Measurements from ENCODE around the gene RPN2. TPM values are rescaled to one million over a fixed set of nuclear protein-coding genes. Genes with fewer than 3 reads are reported as not detected.

The RPN2 gene
- total RNA-seq, 1 experiment from 2014 or later = 220 TPM

- intact Hi-C loops (cut with micrococcal nuclease) = no loop called here
- TF ChIP-seq ATF3 (IDR thresholded peaks at IDR 0.05) (no peak), EZH2 (IDR thresholded peaks at IDR 0.05) (no peak), EGR1 (IDR thresholded peaks at IDR 0.05; ENCODE audit: low read depth) (no peak), RAD21 (IDR thresholded peaks at IDR 0.05; ENCODE audit: low read depth) (no peak), POLR2A (IDR thresholded peaks at IDR 0.05; ENCODE audit: borderline replicate concordance, extremely low read depth, insufficient read depth, insufficient read length) (no peak), REST (IDR thresholded peaks at IDR 0.05; ENCODE audit: low read depth) (no peak), ELF1 (IDR thresholded peaks at IDR 0.05; ENCODE audit: borderline replicate concordance, low read depth) (no peak), CBX3 (IDR thresholded peaks at IDR 0.05; ENCODE audit: low read depth) (no peak)
- no peaks in the 10 kb centered on the region for H3K9me3 ChIP-seq (ENCODE audit: control insufficient read depth in 1 of 2, insufficient read depth in 1 of 2, low read depth in 1 of 2, low read length in 2 of 2)
- no peaks in the 10 kb centered on the region for H3K79me2 ChIP-seq (ENCODE audit: insufficient read depth, low read length)
- H3K27ac ChIP-seq (ENCODE audit: low read depth, low read length) = no peak overlapping the region
- H3K4me1 ChIP-seq (ENCODE audit: control insufficient read depth in 1 of 2, insufficient read depth in 2 of 2, low read length in 2 of 2) = no peaks in the 10 kb centered on the region
- ChIA-PET POLR2A (no interaction called here), RAD21 (ENCODE audit: low non-redundant PET in 1 of 2, low total read pairs in 2 of 2, uncharacterized antibody in 2 of 2, unreplicated experiment in 2 of 2) (no interaction called here), CTCF (no interaction called here)
- ATAC-seq (no peak), DNase-seq (ENCODE audit: low read depth, low spot score) (no peak)
- no peak overlapping the region for H3K4me2 ChIP-seq (ENCODE audit: low read length)
- no TSS peak for BruUV-seq (replicated peaks)
- H3K27me3 ChIP-seq (ENCODE audit: insufficient read depth, low read length) = no peaks in the 10 kb centered on the region
- H3K9ac ChIP-seq (ENCODE audit: low read length) = no peak overlapping the region
- no peak overlapping the region for H3K4me3 ChIP-seq (replicated peaks in 1 of 2; ENCODE audit: low read depth in 1 of 2, low read length in 2 of 2)
- H4K20me1 ChIP-seq (ENCODE audit: insufficient read depth) = no peaks in the 10 kb centered on the region
- H2AFZ ChIP-seq (ENCODE audit: low read depth, low read length, poor library complexity, severe bottlenecking) = no peak overlapping the region
- H3K36me3 ChIP-seq (ENCODE audit: control insufficient read depth in 1 of 2, insufficient read depth in 2 of 2, low read length in 2 of 2) = peaks cover 1 to 3% of the 10 kb centered on the region in 2 experiments; a peak in 3 of 4 replicates
- no peaks in the 10 kb centered on the region for H3K9me2 ChIP-seq (ENCODE audit: insufficient read depth)
Observed at GRCh38 chr20:37247547-37247946, 68.4 kb downstream of the RPN2 start.

All from HCT116 (cell line).